ENCODE data around the gene TENT4A. TPM values are rescaled to one million over a fixed set of nuclear protein-coding genes. Genes with fewer than 3 reads are reported as not detected.

The TENT4A gene
- total and polyA plus RNA-seq, 8 donors: 7.0 to 13.6 (median 8.6) TPM

DNA sequence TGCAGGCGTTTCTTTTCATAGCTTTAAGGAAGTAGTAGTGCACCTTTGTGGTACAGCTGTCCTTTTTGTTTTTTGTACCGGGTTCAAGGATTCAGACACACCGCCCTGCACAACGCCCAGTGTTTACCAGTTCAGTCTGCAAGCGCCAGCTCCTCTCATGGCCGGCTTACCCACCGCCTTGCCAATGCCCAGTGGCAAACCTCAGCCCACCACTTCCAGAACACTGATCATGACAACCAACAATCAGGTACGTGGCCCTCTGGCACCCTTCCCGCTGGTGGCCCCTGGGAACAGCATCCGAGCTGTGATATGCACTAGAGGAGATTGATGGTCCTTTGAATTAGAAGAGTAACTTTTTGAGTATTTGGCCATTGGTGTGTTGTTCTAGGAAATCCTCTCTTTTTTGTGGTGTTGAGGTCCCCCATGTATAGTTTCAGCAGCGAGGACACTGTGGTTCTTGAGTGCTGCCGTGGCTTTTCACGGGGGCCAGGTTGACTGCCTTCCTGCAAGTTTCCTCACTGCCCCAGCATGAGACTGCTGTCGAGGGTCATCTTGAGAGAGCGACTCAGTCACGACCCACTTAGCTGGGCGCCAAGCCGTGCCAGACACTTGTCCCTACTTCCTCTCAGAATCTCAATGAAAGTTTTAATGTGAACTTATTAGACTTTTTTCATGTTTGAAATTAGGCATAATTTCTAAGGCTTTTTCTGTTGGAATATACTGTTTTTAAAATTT is 37.9 kb downstream of the TENT4A start:
- peaks cover 6 to 63% (median 22%) of the 10 kb centered on the region in 3 donors for H3K36me3 ChIP-seq
- H3K4me3 ChIP-seq: no peak overlapping the region
- no peak for ATAC-seq
- TF ChIP-seq, protein P1, sequence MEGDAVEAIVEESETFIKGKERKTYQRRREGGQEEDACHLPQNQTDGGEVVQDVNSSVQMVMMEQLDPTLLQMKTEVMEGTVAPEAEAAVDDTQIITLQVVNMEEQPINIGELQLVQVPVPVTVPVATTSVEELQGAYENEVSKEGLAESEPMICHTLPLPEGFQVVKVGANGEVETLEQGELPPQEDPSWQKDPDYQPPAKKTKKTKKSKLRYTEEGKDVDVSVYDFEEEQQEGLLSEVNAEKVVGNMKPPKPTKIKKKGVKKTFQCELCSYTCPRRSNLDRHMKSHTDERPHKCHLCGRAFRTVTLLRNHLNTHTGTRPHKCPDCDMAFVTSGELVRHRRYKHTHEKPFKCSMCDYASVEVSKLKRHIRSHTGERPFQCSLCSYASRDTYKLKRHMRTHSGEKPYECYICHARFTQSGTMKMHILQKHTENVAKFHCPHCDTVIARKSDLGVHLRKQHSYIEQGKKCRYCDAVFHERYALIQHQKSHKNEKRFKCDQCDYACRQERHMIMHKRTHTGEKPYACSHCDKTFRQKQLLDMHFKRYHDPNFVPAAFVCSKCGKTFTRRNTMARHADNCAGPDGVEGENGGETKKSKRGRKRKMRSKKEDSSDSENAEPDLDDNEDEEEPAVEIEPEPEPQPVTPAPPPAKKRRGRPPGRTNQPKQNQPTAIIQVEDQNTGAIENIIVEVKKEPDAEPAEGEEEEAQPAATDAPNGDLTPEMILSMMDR (IDR thresholded peaks at IDR 0.05): no peak
- no peak overlapping the region for H3K27ac ChIP-seq
- intact Hi-C loops (cut with DNase I): no loop called here
- FAIRE-seq: no peak
- no peaks in the 10 kb centered on the region for H3K4me1 ChIP-seq
- no peaks in the 10 kb centered on the region for H3K9me3 ChIP-seq
- no peaks in the 10 kb centered on the region for H3K27me3 ChIP-seq
- no peak for DNase-seq
- WGBS, 2 donors: 92 to 94% methylated on average over 18 of the region's 18 CpGs

DNA sequence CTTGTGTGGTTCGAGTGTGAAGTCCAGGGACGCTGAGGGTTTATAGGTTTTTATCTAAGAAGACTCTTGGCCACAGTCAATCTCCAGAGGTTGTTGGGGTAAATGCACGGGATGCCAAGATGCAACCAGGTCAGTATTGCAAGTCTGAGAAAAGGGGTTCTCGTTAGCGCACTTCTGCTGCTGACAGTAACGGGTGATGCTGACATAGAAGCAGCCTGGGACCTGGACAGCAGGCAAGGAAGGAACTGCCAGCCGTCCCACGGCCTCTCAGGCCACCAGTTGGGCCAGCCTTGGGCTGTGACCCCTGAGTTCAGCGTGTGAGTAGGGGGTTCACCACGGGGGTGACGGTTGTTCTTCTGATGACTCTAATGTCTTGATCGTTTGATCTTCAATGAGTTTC is 39.0 kb downstream of the TENT4A start:
- no peaks in the 10 kb centered on the region for H3K9me3 ChIP-seq
- no peak for FAIRE-seq
- H3K27me3 ChIP-seq: no peaks in the 10 kb centered on the region
- DNase-seq: no peak
- intact Hi-C loops (cut with DNase I): no loop called here
- H3K27ac ChIP-seq: no peak overlapping the region
- H3K4me3 ChIP-seq: no peak overlapping the region
- peaks cover 6 to 55% (median 29%) of the 10 kb centered on the region in 3 donors for H3K36me3 ChIP-seq
- no peaks in the 10 kb centered on the region for H3K4me1 ChIP-seq
- 96 to 98% methylated on average over 12 of the region's 12 CpGs for WGBS, 2 donors
- TF ChIP-seq, protein P1 (IDR thresholded peaks at IDR 0.05): no peak
- ATAC-seq: no peak

DNA sequence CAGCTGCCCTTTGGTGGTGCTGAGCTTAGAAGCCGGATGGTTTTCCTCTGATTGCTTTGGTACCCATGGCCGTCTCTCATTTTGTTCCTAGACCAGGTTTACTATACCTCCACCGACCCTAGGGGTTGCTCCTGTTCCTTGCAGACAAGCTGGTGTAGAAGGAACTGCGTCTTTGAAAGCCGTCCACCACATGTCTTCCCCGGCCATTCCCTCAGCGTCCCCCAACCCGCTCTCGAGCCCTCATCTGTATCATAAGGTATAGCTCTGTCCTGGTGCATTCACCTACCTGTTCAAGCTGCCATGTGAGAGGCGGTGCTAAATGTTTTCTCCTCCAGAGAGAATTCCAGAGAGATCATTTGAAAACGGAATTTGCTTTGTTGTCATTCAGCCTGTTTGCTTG is 39.5 kb downstream of the TENT4A start:
- intact Hi-C loops (cut with DNase I): no loop called here
- ATAC-seq: no peak
- no peak for FAIRE-seq
- no peaks in the 10 kb centered on the region for H3K27me3 ChIP-seq
- H3K27ac ChIP-seq: no peak overlapping the region
- H3K9me3 ChIP-seq: no peaks in the 10 kb centered on the region
- TF ChIP-seq, protein P1 (IDR thresholded peaks at IDR 0.05): no peak
- H3K36me3 ChIP-seq: peaks cover 6 to 58% (median 29%) of the 10 kb centered on the region in 3 donors
- no peak for DNase-seq
- H3K4me3 ChIP-seq: no peak overlapping the region
- H3K4me1 ChIP-seq: no peaks in the 10 kb centered on the region
- 96% methylated on average over 11 of the region's 11 CpGs for WGBS, 2 donors

DNA sequence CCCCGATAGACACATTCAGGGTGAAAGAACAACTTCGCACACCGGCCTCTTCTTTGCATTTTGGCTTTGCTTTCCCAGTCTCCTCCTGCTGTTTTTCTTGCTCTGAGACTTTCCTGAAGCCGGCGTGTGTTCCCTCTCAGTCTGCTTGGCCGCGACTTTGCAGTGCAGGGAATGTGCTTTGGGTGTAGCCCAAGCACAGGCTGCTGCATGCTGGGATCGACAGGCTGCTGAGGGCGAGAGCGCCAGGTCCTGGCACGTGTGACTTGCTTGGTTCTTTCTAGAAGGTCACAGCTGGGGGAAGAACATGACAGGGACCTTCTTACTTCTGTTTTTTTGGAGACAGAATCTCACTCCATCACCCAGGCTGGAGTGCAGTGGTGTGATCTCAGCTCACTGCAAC is 40.6 kb downstream of the TENT4A start:
- no peak for FAIRE-seq
- Histone ChIP-seq H3K36me3 (peaks cover 6 to 58% (median 29%) of the 10 kb centered on the region in 3 donors), H3K4me1 (no peaks in the 10 kb centered on the region), H3K27ac (no peak overlapping the region), H3K27me3 (no peaks in the 10 kb centered on the region), H3K4me3 (no peak overlapping the region), H3K9me3 (no peaks in the 10 kb centered on the region)
- 93 to 95% methylated on average over 11 of the region's 11 CpGs for WGBS, 2 donors
- intact Hi-C loops (cut with DNase I): no loop called here
- TF ChIP-seq, protein P1 (IDR thresholded peaks at IDR 0.05): no peak
- DNase-seq: no peak
- no peak for ATAC-seq

DNA sequence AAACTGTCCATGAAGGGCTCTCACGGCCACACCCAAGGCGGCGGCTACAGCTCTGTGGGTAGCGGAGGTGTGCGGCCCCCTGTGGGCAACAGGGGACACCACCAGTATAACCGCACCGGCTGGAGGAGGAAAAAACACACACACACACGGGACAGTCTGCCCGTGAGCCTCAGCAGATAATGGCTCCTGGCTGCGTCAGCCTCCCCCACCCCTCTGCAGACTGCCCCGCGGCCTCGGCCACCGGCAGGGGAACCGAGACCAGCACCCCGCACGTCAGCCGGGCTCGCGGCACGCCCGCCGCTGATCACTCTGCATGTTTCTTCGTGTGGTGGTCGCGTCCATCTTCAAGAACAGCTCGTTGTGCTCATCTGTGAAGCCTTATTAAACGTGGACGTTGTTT is 41.5 kb downstream of the TENT4A start:
- peaks cover 6 to 58% (median 29%) of the 10 kb centered on the region in 3 donors for H3K36me3 ChIP-seq
- intact Hi-C loops (cut with DNase I): no loop called here
- no peak for FAIRE-seq

More for the DNA sequence above, 41.5 kb downstream of the TENT4A start:
- DNase-seq (no peak), ATAC-seq (no peak)
- H3K4me3 ChIP-seq: no peak overlapping the region
- 96% methylated on average over 26 to 29 of the region's 29 CpGs for WGBS, 2 donors
- TF ChIP-seq, protein P1 (IDR thresholded peaks at IDR 0.05): no peak
- no peaks in the 10 kb centered on the region for H3K9me3 ChIP-seq
- no peaks in the 10 kb centered on the region for H3K27me3 ChIP-seq
- no peak overlapping the region for H3K27ac ChIP-seq
- H3K4me1 ChIP-seq: no peaks in the 10 kb centered on the region

Data from pancreas (tissue), 10 donors.